Mucosa of rectum (tissue), 2 donors: ENCODE results near the gene FAM24A.
A peak's percentile ranks its signal among the peaks of the same experiment; 100 is the strongest.
"Not testable (repeated sequence)": the region's sequence is repeated elsewhere in the genome, so short reads cannot be mapped to it uniquely, and the experiment has no call there.

ENCODE experiments used
- H3K27ac ChIP-seq, 2 donors: one replicate each; pipeline ENCODE4 v1.7.0; 2013; ENCODE audit warnings: inconsistent platforms in 2 of 2, low read depth in 2 of 2, low read length in 2 of 2
- H3K27me3 ChIP-seq, 2 donors: one replicate each; pipeline ENCODE4 v1.7.0; 2013; ENCODE audit warnings: low read length in 2 of 2; ENCODE audit not compliant: control insufficient read depth in 2 of 2, insufficient read depth in 2 of 2
- H3K36me3 ChIP-seq, 2 donors: one replicate each; pipeline ENCODE4 v1.7.0; 2013; ENCODE audit warnings: low read length in 2 of 2; ENCODE audit not compliant: control insufficient read depth in 2 of 2, insufficient read depth in 2 of 2
- H3K4me1 ChIP-seq, 2 donors: one replicate each; pipeline ENCODE4 v1.7.0; 2013; ENCODE audit warnings: low read length in 2 of 2, mild to moderate bottlenecking in 1 of 2; ENCODE audit not compliant: control insufficient read depth in 2 of 2, insufficient read depth in 2 of 2
- H3K4me3 ChIP-seq, 2 donors: one replicate each; pipeline ENCODE4 v1.7.0; 2013; ENCODE audit warnings: low read length in 2 of 2
- H3K9ac ChIP-seq, 2 donors: one replicate each; pipeline ENCODE4 v1.7.0; 2013; ENCODE audit warnings: low read length in 2 of 2, low read depth in 1 of 2, mild to moderate bottlenecking in 1 of 2
- H3K9me3 ChIP-seq, 2 donors: one replicate each; pipeline ENCODE4 v1.7.0; 2013; ENCODE audit warnings: low read length in 2 of 2; ENCODE audit not compliant: control insufficient read depth in 2 of 2
- donor health status: healthy.
- donor health status: Normal muscosa, but diverticular disease.

The FAM24A gene

GRCh38 chr10:122877264-122877663 lies 33.1 kb upstream of the FAM24A start:
- Histone ChIP-seq H3K27ac (no peak overlapping the region), H3K9ac (no peak overlapping the region), H3K9me3 (no peaks in the 10 kb centered on the region), H3K27me3 (no peaks in the 10 kb centered on the region), H3K4me3 (no peak overlapping the region), H3K36me3 (no peaks in the 10 kb centered on the region), H3K4me1 (peaks cover 3 to 10% of the 10 kb centered on the region in 2 donors)

DNA sequence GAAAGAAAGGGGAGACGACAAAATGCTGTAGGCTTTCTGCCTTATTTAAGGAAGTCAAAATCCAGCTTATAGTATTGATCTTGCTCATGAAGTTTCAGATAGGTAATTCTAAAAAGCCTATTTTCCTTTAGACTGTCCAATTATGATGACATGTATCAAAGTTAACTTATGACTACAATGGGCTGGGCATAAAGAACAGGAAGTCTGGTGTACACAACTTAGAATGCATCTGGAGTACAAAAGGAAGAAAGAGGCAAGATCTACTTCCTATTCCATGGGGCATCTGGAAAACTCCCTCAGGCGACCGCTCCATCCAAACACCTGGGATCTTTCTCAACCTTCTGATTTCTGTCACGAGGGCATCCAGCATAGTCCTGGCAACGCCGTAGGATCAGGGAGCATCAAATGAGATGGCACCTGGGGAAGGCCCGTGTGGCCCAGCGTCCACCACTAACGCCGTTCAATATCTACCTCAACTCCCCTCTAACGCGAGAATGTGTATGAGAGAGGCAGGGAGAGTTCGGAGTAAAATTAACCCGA lies 31.5 kb upstream of the FAM24A start:
- Histone ChIP-seq H3K9me3 (no peaks in the 10 kb centered on the region), H3K9ac (peak overlapping the region; percentile 69 to 87), H3K4me1 (peaks cover 3 to 10% of the 10 kb centered on the region in 2 donors), H3K4me3 (peak overlapping the region; percentile 86 to 97), H3K27ac (peak overlapping the region; percentile 50 to 68), H3K27me3 (no peaks in the 10 kb centered on the region), H3K36me3 (no peaks in the 10 kb centered on the region)

- peak within 1 kb of the TSS; percentile 86 to 97 for H3K4me3 ChIP-seq
- H3K27ac ChIP-seq, result peak within 1 kb of the TSS; percentile 50 to 68
- H3K36me3 ChIP-seq, result no peaks in the 10 kb centered on the region
- H3K27me3 ChIP-seq, result no peaks in the 10 kb centered on the region
- no peaks in the 10 kb centered on the region for H3K9me3 ChIP-seq
- H3K4me1 ChIP-seq, result peaks cover 3 to 10% of the 10 kb centered on the region in 2 donors
- peak within 1 kb of the TSS; percentile 69 to 87 for H3K9ac ChIP-seq
Measured at GRCh38 chr10:122879339-122880273, 30.8 kb upstream of the FAM24A start, which contains the start of gene FAM24B. FAM24B (minus strand) TSS chr10:122879581; CDS start chr10:122850515, 29,066 bp downstream.

DNA sequence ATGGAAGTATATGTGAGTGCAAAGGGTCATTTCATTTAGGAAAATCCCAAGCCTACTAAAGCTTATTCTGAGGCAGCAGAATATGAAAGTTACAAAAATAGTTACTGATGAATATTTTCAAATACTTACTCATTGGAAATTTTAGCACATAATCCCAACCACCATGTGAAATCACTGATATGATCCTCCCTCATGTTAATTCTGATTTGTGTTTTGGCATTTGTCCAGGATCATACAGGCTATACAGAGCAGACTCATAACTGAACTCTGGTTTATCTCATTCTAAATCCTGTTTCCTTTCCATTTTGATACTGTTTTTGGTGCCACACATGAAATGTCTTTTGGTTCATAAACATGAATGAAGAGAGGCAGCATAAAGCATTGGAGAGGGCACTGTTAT lies 27.6 kb upstream of the FAM24A start:
- H3K4me1 ChIP-seq, result peaks cover 3 to 10% of the 10 kb centered on the region in 2 donors
- H3K9me3 ChIP-seq, result no peaks in the 10 kb centered on the region
- H3K27me3 ChIP-seq, result no peaks in the 10 kb centered on the region

DNA sequence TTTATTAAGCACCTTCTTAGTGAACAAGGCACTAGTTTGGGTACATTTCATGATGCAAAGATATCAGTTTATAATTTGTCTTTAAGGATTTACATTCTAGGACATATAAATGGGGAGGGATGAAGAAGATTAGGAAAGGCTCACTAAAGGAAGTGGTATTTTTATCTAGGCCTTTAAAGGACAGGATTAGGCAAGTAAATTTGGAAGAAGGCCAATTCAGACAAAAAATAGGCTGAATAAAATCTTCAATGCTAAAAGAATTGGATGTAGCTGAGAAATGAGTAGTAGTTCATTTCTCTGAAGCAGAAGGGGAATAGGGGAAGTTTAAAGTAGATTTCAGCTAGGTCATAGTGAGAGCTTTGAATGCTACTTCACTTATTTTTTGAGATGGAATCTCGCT lies 26.2 kb upstream of the FAM24A start:
- Histone ChIP-seq H3K4me1 (peaks cover 1 to 3% of the 10 kb centered on the region in 2 donors), H3K27ac (no peak overlapping the region), H3K36me3 (no peaks in the 10 kb centered on the region), H3K4me3 (no peak overlapping the region), H3K27me3 (no peaks in the 10 kb centered on the region), H3K9ac (no peak overlapping the region), H3K9me3 (no peaks in the 10 kb centered on the region)

More for the DNA sequence above, 27.6 kb upstream of the FAM24A start:
- Histone ChIP-seq H3K36me3 (no peaks in the 10 kb centered on the region), H3K27ac (no peak overlapping the region), H3K9ac (no peak overlapping the region), H3K4me3 (no peak overlapping the region)

GRCh38 chr10:122894261-122894944 lies 16.0 kb upstream of the FAM24A start:
- Histone ChIP-seq H3K4me3 (no peak overlapping the region), H3K9me3 (no peaks in the 10 kb centered on the region), H3K9ac (no peak overlapping the region), H3K27ac (no peak overlapping the region), H3K36me3 (no peaks in the 10 kb centered on the region), H3K27me3 (no peaks in the 10 kb centered on the region), H3K4me1 (no peaks in the 10 kb centered on the region)

DNA sequence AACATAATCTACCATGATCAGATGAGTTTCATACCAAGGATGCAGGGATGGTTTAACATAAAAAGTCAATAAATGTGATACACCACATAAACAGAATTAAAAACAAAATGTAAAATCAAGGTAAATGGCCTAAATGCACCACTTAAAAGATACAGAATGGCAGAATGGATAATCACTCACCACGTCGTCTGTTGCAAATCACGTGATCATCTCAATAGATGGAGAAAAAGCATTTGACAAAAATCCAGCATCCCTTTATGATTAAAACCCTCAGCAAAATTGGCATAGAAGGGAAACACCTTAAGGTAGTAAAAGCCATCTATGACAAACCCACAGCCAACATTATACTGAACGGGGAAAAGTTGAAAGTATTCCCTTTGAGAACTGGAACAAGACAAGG lies 6.5 kb upstream of the FAM24A start:
- not testable (repeated sequence) for H3K27ac ChIP-seq, H3K36me3 ChIP-seq, H3K9ac ChIP-seq, H3K4me3 ChIP-seq, H3K4me1 ChIP-seq, H3K27me3 ChIP-seq, H3K9me3 ChIP-seq

GRCh38 chr10:122911889-122912484 lies 1.6 kb downstream of the FAM24A start:
- Histone ChIP-seq H3K36me3 (no peaks in the 10 kb centered on the region), H3K4me3 (no peak overlapping the region), H3K9me3 (no peaks in the 10 kb centered on the region), H3K9ac (no peak overlapping the region), H3K27me3 (no peaks in the 10 kb centered on the region), H3K4me1 (no peaks in the 10 kb centered on the region), H3K27ac (no peak overlapping the region)

DNA sequence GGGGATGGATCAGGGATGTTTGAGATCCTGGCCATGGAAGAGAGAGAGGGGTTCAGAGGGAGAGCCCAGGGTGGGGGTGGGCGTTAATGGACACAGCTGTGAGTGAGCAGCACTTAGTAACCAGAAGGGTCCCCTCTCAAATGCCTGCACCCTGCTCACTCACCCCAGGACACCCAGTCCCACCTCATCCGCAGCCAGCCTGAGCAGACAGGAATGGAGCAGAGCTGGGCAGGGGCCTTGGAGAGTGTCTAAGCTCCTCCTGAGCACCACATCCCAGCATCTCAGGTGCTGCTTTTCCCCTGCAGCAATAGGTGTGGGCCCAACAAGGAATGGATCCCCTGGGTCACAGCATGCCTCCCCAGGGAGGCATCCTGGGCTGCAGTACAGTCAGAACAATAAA lies 5.3 kb downstream of the FAM24A start:
- Histone ChIP-seq H3K4me1 (no peaks in the 10 kb centered on the region), H3K36me3 (no peaks in the 10 kb centered on the region), H3K27ac (no peak overlapping the region), H3K27me3 (no peaks in the 10 kb centered on the region), H3K4me3 (no peak overlapping the region), H3K9me3 (no peaks in the 10 kb centered on the region), H3K9ac (no peak overlapping the region)

- no peak overlapping the region for H3K9ac ChIP-seq
- H3K4me1 ChIP-seq, result no peaks in the 10 kb centered on the region
- no peaks in the 10 kb centered on the region for H3K36me3 ChIP-seq
- no peak overlapping the region for H3K27ac ChIP-seq
- no peak overlapping the region for H3K4me3 ChIP-seq
- H3K27me3 ChIP-seq, result no peaks in the 10 kb centered on the region
- H3K9me3 ChIP-seq, result no peaks in the 10 kb centered on the region
Measured at GRCh38 chr10:122930140-122930539, 19.7 kb downstream of the FAM24A start.
